ENCODE results near the gene CLSTN2.

CLSTN2 gene

DNA sequence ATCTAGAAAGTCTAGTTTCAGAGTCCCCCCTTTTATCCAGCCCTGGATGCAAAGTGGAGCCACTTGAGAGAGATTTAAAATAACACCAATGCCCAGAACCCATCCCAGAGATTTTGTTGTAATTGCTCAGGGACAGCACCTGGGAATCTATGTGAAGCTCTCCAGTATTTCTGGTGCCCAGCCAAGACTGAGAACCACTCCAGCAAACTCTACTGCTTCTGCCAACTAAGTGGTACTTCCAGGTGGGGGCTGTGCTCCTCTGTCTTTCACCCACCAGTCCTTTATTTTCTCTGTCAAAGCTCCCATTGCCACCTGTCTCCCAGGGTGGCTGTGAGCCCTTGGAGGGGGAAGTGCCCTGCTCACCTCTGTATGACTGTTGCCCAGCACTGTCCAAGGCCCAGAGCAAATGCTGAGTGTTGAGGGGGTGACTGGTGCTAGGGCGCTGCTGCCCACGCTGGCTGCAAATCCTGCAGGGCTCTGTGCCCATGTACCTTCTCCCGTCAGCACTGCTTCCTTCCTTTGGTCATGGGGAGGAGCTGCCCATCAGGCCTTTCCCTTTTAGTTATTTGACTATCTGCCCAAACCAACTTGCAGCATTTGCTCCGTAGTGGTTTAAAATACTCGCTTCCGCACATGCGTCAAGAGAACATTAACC is 9.4 kb downstream of the CLSTN2 start:
- peak; percentile 48 for DNase-seq

DNA sequence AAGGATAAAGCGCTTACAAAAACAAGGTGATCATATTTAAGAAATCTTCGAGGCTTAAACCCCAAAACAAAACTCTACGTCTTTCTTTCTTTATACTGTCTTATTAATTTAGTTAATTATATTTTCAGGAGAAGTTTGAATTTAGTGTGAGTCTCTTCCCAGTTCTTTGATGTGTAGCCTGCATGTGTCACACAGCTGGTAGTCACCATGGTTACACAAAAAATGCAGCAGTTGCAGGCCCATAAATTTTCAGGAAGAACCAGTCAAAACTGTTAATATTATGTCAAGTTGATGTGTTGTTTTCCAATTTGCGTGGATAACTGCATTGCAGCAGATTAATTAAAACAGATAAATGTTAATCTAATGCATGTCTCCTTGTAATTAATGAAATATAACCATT is 10.4 kb downstream of the CLSTN2 start:
- DNase-seq, result no peak

DNA sequence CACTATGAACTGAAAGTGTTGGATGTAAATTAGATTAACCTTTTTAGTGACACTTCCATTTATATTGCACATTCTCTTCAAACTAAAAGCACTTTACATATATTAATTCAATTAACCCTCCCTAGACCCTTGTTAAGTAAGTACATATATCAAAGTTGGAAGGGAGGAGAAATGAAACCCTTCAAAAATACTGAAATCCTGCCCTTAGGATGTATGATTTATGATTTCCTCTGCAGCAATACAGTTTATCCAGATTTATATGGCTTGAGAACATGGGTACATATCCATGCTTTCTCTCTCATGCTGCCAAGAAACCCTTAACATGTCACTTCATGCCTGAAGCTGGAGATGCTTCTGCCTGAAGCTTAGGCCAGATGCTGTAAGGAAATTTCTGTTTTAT is 11.0 kb downstream of the CLSTN2 start:
- no peak for DNase-seq

DNA sequence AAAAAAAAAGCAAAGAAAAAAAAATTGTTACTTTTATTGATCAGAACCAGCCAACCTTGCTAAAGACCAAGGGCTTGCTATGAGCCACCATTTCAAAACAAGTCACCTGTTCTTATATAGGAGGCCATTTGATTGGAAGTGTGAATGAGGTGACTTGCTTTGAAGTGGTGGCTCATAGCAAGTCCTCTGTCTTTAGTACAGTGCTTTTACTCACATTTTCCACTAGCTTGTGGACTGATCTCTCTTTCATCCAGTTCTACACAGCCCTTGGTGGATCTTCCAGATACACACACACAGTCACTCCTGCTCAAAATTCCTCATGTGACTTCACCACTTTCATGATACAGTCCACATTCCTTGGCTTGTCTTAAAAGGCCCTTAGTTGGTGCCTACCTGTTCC is 13.5 kb downstream of the CLSTN2 start:
- DNase-seq, result no peak

DNA sequence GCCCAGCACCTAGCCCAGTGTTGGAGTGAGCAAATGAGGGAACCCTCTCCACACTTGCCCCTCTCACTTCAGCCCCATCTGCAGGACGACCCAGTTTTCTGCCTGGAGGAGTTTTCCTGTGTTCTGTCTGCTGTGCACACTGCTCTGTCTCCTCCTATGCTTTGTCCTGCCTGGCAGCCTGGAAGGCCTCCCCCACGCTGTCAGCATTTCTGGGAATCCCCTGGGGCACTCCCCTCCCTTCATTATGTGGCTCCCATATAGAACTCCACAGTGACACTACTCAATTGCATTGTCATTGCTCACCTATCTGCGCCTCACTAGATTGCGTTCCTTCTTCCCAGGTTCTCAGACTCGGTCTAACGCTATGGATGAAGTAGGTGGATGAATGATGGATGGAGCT is 13.9 kb downstream of the CLSTN2 start:
- no peak for DNase-seq

DNA sequence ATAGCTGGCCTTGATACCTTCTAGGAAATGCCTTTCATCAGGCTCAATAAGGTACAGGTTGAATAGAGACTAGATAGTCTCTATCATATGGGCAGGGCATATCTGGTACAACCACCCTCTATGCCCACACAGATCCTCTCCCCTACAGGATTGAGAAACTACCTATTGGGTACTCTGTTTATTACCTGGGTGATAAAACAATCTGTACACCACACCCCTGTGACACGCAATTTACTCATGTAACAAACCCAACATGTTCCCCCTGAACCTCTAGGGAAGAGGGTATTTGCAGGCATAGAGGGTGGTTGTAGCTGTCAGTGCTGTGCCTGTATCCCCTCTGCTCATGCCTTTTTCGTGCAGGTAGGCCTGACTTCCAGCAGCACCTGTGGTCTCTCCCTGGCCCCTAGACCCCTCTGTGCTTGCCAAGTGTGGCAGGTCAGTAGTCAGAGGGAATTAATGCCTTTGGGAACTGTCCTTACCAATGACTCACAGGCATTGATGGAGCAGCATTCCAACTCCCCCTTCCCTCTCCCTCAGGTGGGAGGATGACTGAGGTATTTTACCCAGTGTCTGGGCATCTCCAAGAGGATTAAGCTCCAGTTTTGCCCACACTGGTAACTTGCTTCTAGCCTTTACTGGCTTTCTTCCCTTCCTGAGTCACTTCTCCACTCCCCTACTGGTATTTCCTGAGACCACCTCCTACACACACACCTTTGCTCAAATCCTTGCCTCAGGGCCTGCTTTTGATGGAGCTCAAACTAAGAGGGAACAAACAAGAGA is 18.3 kb downstream of the CLSTN2 start:
- no peak for DNase-seq

DNA sequence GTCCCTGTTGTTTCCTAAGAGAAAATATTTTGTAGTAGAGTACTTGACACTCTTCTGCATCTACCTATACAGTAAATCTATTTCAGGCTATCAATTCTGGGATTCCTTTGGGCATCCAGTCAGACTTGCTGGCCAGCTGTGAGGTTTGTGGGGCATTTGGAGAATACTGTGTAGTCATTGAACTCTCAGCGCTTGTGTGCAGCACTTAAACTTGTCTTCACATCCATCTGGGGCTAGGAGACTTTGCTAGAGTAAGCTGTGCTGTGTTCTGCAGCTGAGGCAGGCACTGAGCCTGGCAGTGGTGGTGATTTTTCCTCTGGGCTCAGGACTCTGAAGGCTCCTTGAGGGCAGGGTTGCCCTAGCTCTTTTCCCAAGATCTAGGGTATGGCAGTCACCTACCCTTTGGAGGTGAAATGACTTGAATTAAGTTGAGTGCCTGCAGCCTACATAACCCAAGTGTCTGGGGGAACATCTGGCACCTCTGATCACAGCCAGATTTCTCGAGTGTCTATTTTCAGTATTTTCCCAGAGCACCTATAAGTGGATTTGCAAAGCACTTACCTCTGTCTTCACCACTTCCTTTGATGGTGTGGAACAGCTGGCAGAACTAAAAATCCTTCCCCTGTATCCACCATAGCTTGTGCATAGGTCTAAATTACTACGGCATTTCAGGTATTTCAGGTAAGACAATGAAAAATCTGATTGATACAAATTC is 19.3 kb downstream of the CLSTN2 start:
- no peak for DNase-seq

DNA sequence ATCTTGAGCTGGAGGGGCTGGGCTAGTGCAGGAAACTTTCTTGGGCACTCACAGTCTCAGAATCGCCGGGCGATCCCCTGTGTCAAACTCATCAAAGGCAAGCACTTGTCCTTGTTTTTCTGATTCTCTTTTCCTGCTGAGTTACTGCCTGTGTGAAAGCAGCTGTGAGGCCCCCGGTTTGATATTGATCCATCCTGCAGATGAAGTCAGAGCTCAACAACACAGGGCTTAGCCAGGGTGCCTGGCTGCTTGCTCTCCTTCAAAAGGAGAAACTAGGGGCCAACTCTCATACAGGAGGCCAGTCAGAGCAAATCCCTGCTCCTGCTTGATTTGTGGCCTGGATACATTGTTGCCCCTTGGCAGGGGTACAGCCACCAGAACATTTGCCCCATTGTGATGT is 22.9 kb downstream of the CLSTN2 start:
- no peak for DNase-seq

DNA sequence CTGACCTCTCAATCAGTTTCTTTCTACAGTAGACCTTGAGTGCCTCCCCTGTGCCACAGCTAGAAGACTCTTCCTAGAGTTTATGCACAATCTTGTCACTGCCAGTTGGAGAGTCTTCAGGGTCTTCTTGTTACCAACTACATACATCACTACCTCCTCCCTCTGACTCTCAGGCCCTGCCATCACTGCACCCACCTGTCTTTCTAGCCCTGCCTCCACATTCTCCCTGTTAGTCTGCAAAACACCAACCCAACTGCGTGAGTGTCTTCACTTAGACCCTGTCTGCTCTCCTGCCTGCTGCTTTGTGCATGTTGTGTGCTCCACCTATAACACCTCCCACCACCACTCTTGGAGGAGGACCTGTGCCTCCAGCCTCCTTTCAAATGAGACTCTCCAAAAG is 34.4 kb downstream of the CLSTN2 start:
- DNase-seq, result no peak

DNA sequence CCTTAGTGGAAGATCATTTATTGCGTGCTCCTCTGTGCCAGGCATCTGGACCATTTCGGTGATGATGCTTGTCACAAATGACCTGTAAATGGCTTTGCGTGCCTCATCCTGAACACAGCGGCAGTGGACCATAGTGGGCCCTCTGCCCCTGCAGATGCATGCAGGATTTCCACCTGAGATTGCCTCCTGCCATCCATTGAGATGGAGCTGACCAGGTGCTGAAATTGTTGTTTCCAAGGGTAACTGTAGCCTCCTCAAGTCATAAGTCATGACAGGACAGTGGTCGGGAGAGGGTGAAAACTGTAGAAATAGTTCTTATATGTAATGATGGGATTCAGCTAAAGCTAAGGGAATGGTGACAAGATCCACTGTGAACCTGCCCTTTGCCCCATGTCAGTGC is 35.5 kb downstream of the CLSTN2 start:
- DNase-seq, result no peak

DNA sequence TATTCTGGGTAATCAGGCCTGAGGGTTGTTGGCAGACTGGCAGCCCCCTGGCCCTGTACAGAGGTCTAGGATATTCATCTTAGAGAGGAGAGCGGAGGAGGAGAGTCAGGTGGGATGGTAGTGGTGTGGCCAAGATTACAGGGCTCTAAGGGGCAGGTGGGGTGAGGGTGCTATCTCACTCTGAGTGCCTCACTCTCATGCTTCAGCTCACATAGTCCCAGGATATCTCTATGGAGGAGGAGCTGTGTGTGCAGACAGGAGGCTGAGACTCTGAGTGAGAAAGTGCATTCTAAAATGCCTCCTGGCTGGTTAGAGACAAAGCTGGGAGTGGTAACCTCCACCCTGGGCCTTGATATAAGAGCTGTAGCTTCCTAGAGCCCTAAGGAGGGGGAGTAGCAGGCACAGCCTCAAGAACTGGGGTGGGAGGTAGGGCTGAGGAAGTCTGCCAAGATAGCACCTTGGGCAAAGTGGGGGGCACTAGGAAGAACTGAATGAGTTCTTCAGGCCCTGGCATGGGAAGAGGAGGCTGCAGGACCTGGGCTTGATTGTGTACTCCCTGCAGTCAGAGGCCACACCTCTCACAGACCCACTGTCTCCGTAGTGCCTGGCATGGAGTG is 39.9 kb downstream of the CLSTN2 start:
- no peak for DNase-seq

DNA sequence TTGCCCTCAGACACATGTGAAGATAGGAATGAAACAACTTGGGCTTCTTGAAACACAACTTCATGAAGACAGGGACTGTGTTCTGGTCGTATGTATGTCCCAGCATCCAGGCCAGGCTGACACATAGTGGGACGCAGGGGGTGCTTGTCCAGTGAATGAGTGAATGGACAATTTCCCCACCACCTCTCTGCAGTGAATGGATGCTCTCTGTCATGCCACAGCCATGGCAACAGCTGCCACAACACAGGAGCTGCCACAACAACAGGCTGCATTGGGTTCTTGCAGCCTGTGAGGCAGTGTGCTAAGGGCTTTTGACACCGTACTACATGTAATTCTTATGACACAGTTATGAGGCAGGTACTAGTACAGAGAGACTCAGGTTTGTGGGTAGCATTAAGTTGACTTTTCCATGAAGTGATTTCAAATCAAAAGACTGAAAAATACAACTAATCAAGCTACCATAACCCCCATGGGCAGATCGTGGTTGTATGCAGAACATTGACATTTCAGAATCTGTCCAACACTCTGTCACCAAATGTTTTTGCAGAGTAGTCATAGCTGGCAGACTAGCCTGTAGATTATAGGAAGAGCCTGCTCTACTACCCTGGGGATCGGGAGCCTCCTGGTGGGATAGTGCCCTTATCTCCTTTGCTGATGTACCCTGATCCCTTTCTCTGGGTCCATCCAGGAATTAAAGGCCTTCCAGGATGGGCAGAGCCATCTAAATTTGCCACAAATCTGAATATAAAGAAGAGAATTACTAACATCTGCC is 40.8 kb downstream of the CLSTN2 start:
- no peak for DNase-seq

DNA sequence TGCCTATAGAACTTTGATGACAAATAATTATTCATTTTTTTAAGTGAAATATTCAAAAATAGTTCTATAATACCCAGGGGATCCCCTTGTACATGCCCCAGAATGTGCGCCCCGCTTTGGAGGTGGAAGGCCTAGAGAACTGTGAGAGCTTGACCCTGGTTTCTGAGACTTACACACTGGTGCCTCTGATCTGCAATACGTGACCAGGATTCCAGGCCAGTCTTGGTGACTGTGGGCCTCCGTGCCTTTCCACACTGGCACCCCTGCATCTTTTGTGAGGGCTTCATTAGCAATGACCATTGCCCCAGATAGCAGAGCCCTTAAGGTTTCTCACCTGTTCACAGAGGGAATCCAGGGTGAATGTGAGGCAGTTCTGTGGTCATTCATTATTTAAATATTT is 44.0 kb downstream of the CLSTN2 start:
- DNase-seq, result no peak

DNA sequence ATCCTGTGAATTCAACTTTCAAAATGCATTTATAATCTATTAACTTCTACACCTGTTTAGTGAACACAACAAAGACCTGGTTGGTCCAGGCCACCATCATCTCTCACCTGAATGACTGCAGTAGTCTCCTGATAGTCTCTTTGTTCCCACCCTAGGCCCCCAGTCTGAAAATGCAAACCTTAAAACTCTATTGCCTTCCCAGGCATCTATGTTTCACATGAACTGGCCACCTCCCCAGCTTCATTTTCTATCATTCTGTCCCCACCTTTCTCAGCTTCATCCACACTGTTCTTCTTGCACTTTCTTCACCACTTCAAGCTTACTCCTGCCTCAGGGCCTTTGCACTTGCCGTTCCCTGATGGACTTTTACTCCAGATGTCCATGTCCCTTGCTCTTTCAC is 45.0 kb downstream of the CLSTN2 start:
- no peak for DNase-seq

DNA sequence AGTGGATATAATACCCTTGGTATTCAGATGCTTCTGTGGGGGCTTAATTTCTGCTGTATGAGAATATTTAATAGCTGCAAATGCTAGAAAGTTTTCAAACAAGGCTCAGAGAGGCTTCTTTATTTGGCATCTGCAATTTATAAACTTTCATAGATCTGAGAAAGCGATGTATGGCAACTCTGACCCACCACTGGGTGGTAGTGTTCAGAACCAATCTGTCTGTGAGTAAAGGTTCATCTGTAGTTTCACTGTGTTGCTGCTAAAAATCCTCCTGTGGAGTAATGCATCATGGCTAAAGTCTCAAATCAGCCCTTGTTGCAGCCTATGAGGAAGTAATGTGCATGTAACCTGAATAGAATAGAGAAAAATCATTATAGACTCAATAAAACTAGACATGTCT is 47.4 kb downstream of the CLSTN2 start:
- no peak for DNase-seq

DNA sequence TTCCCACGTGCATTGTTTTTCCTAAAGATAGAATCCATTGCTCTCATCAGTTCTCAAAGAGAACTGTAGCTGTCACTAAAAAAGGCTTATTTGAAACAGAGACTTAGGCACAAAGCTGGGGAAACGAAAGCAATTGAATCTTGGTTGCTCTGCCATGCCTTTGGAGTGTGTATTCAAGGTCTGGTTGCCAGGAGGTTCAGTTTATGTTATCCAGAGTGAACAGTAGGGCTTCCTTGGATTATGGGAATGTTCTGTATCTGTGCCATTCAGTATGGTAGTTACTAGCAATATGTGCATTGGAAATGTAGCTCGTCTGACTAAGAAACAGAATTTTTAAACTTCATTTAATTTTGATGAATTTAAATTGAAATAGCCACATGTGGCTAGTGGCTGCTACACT is 50.6 kb downstream of the CLSTN2 start:
- no peak for DNase-seq

DNA sequence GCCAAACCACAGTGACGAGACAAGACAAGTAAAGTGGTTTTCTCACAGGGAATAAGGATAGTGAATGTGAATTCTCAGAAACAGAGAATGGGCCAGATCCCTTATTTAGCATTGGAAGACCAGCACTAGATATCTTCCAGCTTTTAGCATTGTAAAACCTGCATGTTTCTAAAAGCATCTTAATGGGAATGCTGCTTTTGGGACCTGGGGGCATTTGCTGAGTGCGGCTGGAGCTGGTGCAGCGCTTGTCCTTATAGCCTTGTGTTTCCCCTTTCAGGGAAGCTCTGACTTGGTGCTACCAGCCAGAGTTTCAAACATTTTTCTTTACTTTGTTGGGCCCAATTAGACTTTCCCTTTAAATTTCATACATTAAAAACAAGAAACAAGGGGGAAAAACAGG is 52.9 kb downstream of the CLSTN2 start:
- no peak for DNase-seq

DNA sequence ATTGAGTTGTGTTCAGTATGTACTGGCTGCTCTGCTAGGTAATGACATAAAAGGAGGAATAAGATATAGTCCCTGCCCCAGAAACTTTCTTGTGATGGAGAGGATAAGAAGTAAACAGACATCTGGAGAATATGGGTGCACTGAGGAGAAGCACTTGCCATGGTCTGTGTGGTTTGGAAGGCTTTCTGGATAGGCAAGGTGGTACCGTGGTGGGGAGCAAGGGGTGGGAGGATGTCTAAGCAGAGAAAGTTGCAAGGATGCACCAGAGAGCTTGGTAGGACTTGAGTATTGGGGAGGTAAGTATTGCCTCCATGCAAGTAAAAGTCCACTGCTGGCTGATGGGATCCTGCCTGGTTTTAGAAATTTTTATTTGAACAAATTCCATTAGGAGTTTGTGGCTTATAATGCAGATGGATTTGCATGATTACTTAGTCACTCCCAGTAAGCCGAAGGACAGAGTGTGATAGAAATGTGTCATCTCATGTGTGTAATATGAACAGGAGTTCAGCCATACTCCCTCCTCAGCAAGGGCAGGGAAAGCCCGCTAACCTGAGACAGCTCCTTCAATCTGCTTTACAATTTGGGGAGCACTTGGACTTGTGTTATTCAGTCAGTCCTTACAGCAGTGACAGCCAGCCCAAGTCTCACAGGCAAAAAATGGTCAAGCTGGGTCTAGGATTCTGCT is 53.6 kb downstream of the CLSTN2 start:
- no peak for DNase-seq

DNA sequence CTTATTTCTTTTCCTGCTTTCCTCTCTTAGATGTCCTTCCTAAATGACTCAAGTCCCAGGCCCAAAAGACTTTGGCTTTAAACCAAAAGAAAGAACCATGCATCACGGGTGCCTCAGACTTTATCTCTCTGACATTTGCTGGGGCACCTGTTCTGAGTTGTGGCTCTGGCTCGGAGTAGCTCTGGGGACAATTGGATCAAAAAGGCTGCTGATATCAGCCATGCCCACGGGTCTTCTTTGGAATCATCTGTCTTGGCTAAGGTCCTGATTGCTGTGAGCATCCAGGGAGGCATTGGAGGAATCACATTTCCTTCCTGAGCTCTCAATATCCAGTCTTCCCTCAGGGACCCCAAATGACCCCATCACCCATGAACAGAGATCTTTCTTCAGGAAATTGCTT is 59.9 kb downstream of the CLSTN2 start:
- DNase-seq, result no peak

DNA sequence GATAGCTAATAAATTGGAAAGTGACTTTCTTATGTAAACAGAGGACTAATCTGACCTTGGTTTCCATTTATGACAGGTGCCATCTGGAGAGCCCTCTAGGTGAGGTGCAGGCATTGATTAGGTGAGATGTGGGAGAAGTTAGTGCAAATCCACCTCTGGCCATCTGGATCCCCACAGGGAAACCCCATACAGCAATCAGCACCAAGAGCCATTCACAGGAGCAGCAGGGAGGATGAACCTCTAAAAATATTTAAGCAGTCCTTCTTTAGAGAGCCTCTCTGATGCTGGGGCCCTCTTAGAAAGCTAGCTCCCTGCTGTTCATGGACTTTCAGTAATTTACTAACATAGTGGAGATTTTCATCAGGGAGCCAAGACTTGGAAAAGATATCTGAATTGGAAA is 69.3 kb downstream of the CLSTN2 start:
- no peak for DNase-seq

DNA sequence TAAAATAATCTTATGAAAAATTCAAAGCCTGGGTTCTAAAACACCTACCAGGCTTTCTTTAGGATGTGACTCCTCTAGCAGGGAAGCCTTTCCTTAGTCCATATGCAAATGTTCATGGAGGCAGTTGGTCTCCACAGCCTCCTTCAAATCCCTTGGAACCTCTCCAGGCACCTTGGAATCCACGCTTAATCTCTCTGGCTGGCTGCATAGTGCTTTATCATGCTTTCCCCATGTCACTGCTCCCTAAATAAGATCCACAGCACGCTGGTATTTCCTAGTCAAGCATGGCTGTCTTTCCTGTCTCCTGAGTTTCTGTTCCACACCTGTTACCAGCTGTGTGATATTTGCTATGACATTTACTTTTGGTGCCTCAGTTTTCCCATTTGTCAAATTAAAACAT is 71.3 kb downstream of the CLSTN2 start:
- no peak for DNase-seq

DNA sequence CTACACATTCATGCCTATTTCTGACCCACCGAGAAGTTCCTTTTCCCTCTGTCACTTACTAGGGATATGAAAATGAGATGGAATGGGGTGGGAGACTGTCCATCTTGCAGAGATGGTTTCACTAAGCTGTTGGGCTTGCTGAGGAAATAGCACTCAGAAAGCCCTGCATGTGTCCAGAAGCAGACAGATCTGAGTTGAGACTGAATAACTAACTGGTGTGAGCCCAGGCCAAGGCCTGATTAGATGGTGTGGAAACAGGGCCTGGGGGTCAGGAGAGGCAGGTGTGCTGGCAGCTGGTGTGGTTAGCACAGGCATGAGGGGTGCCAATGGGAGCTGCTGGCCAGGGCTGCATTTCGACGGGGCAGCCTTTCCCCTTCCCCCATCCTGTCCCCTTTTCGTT is 72.1 kb downstream of the CLSTN2 start:
- no peak for DNase-seq
